ENCODE results near the gene CABS1. TPM values are rescaled to one million over a fixed set of nuclear protein-coding genes. Genes with fewer than 3 reads are reported as not detected.

Gene CABS1
- polyA plus RNA-seq (2012; ENCODE audit: low read depth, missing spikeins), result not detected

DNA sequence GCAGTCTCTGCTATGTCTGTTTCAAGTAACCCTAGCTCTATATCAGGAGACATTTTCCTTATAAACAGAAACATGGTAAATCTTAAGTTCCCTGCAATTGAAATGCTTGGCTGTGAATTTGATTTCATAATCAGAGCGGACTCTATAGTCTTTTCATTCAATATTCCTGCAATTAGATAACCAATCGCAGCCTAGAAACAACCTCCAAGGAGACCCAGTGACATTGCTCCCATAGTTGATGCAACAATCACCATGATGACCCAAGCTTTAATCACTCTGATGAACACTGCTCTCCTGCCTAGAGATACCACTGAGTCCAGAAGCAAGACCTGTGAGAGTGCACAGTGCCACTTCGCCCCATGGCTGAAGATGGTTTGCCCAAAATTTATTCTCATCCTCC is at the start of gene CABS1:
CABS1 (plus strand) TSS at position 301 of the 400 bp plus-strand sequence; CDS start at position 360, 59 bp downstream.
- TF ChIP-seq POLR2AphosphoS5 (IDR thresholded peaks at IDR 0.05; ENCODE audit: low read depth, low read length) (no peak), POLR2A (IDR thresholded peaks at IDR 0.05; ENCODE audit: low read depth, low read length) (no peak), PAX5 (IDR thresholded peaks at IDR 0.05; ENCODE audit: insufficient read depth, low read length, severe bottlenecking) (no peak), TAF1 (IDR thresholded peaks at IDR 0.05; ENCODE audit: low read depth, low read length) (no peak), SPI1 (IDR thresholded peaks at IDR 0.05; ENCODE audit: low read depth, low read length) (no peak), POU2F2 (IDR thresholded peaks at IDR 0.05; ENCODE audit: low read depth, low read length) (no peak)
- FAIRE-seq (no peak), DNase-seq (ENCODE audit: insufficient read length, low spot score) (no peak)

DNA sequence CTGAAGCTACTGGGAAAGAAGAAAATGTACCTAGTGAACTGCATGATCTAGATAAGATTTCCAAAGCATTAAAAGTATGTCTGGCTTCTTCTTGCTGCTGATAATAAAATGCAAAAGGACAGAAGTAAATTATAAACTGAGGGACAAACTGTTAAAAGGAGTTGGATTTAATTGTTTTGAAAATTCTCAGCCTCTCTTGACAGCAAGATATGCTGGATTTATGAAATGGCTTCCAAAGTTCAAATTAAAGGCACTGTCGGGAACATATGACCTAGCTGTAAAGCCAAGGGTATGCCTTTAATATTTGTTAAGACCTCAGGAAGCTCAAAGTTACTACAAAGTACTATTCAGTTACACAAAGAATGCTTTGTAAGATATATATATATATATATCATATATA is 46.1 kb upstream of the CABS1 start:
- no peak for TF ChIP-seq SPI1 (IDR thresholded peaks at IDR 0.05; ENCODE audit: low read depth, low read length)
- no peak for TF ChIP-seq PAX5 (IDR thresholded peaks at IDR 0.05; ENCODE audit: insufficient read depth, low read length, severe bottlenecking)
- TF ChIP-seq POLR2A (IDR thresholded peaks at IDR 0.05; ENCODE audit: low read depth, low read length), result no peak
- TF ChIP-seq TAF1 (IDR thresholded peaks at IDR 0.05; ENCODE audit: low read depth, low read length), result no peak
- TF ChIP-seq POU2F2 (IDR thresholded peaks at IDR 0.05; ENCODE audit: low read depth, low read length), result no peak
- TF ChIP-seq POLR2AphosphoS5 (IDR thresholded peaks at IDR 0.05; ENCODE audit: low read depth, low read length), result no peak
- DNase-seq (ENCODE audit: insufficient read length, low spot score) (no peak), FAIRE-seq (no peak)

DNA sequence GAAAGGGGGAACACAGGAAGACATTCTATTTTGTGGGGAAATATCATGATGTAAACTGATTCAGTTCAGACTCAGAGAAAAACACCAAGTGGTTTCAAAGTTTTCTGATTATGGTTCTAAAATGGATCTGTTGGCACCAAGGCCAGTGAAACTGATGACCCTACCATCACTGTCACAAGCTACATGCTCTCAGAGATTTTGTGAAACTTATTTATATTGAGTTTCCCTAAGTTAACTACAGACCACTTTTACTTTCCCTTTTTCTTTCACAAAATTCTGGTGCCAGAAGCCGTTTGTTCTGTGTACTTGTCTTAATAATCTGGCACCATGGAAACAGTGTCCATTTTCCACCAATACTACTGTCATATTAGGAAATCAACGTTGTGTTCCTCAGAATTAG is 43.4 kb upstream of the CABS1 start:
- FAIRE-seq, result no peak
- TF ChIP-seq PAX5 (IDR thresholded peaks at IDR 0.05; ENCODE audit: insufficient read depth, low read length, severe bottlenecking), result no peak
- TF ChIP-seq SPI1 (IDR thresholded peaks at IDR 0.05; ENCODE audit: low read depth, low read length), result no peak
- TF ChIP-seq TAF1 (IDR thresholded peaks at IDR 0.05; ENCODE audit: low read depth, low read length), result no peak

DNA sequence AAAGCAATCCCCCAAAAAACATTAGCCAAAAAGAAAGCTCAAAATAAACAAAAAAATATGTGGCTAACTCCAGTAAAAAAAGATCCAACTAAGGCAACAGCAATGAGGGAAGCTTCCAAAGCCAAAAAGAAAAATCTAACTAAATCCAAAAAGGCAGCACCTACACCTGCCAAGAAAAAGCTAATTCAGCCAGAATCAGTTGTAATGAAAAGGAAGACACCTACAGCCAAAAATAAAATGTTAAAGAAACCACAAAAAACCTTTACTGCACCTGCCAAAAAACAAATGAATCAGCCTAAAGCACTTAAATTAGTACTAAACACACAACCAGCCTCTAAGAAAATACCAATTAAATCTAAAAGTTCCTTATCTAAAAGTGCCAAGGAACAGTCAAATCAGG is 37.2 kb upstream of the CABS1 start:
- TF ChIP-seq PAX5 (IDR thresholded peaks at IDR 0.05; ENCODE audit: insufficient read depth, low read length, severe bottlenecking) (no peak), TAF1 (IDR thresholded peaks at IDR 0.05; ENCODE audit: low read depth, low read length) (no peak), POLR2A (IDR thresholded peaks at IDR 0.05; ENCODE audit: low read depth, low read length) (no peak), POLR2AphosphoS5 (IDR thresholded peaks at IDR 0.05; ENCODE audit: low read depth, low read length) (no peak), SPI1 (IDR thresholded peaks at IDR 0.05; ENCODE audit: low read depth, low read length) (no peak), POU2F2 (IDR thresholded peaks at IDR 0.05; ENCODE audit: low read depth, low read length) (no peak)
- no peak for DNase-seq (ENCODE audit: insufficient read length, low spot score)
- no peak for FAIRE-seq

More for the DNA sequence above, 43.4 kb upstream of the CABS1 start:
- DNase-seq (ENCODE audit: insufficient read length, low spot score), result no peak

DNA sequence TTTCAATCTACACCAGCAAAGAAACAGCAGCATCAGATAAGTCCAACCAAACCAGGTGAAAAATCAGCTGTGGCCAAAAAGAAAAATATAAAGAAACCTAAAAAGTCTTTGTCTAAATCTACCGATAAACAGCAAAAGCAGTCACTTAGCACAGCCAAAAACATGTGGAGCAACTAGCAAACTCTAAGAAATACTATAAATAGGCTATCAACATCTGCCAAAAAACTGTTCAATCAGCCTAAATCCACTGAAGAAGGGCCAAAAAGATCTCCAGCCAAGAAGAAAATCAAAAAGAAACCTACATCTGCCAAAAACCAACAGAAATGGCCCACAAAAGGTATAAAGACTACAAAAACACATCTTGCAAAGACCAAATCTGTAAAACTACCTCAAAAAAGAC is 36.7 kb upstream of the CABS1 start:
- FAIRE-seq (no peak), DNase-seq (ENCODE audit: insufficient read length, low spot score) (no peak)
- TF ChIP-seq POLR2AphosphoS5 (IDR thresholded peaks at IDR 0.05; ENCODE audit: low read depth, low read length), result no peak

DNA sequence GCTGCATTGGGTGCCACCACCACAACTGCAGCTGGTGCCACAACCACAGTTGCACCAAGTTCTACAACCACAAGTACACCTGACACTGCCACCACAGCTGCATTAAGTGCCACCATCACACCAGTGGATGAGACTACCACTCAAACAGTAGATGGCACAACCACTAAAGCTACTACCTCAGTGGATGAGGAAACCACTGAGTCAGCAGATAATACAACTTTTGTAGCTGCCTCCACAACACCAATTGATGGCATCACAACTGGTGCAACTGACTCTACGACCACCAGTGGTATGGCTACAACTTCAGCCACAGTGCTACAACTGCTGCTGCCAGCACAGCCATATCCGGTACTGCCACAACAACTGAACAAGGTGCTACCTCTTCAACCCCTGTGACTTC is 35.1 kb upstream of the CABS1 start:
- no peak for TF ChIP-seq SPI1 (IDR thresholded peaks at IDR 0.05; ENCODE audit: low read depth, low read length)
- no peak for TF ChIP-seq POLR2A (IDR thresholded peaks at IDR 0.05; ENCODE audit: low read depth, low read length)
- TF ChIP-seq POLR2AphosphoS5 (IDR thresholded peaks at IDR 0.05; ENCODE audit: low read depth, low read length), result no peak
- no peak for FAIRE-seq

DNA sequence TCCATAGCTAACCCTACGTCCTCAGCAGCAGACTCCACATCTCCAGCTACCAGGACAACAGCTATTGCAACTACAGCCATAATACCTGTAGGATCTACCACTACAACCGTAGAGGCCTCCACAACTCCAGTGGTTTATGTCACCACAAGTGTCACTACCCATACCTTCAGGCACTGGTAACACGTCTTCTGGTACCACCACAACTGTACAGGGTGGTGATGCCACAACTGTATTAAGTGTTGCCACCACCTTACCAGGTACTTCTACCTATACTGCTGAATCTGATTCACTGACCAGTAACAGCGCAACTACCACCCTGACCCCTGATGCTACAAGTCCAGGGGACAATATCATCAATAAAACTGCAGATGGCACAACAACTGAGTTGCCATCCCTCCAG is 34.6 kb upstream of the CABS1 start:
- DNase-seq (ENCODE audit: insufficient read length, low spot score) (no peak), FAIRE-seq (no peak)
- TF ChIP-seq SPI1 (IDR thresholded peaks at IDR 0.05; ENCODE audit: low read depth, low read length) (no peak), POU2F2 (IDR thresholded peaks at IDR 0.05; ENCODE audit: low read depth, low read length) (no peak), PAX5 (IDR thresholded peaks at IDR 0.05; ENCODE audit: insufficient read depth, low read length, severe bottlenecking) (no peak), TAF1 (IDR thresholded peaks at IDR 0.05; ENCODE audit: low read depth, low read length) (no peak), POLR2AphosphoS5 (IDR thresholded peaks at IDR 0.05; ENCODE audit: low read depth, low read length) (no peak), POLR2A (IDR thresholded peaks at IDR 0.05; ENCODE audit: low read depth, low read length) (no peak)

More for the DNA sequence above, 35.1 kb upstream of the CABS1 start:
- no peak for DNase-seq (ENCODE audit: insufficient read length, low spot score)

DNA sequence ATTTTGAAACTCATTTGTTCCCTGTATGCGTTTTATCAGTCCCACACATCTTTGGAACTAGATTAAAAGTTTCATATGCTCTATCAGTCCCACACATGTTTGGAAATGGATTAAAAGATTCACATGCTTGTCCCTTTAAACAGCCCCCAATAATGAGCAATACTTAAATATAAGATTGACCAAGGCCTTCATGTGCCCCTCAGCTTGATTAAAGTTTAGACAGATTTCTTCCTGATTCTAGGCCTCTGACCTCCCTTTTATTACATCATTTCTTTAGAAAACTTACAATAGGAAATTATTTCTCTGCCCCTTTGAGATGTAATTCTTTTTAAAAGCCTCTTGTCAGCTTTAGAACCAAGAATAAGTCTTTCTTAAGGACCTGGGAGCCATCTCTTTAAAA is 31.7 kb upstream of the CABS1 start:
- no peak for TF ChIP-seq POLR2AphosphoS5 (IDR thresholded peaks at IDR 0.05; ENCODE audit: low read depth, low read length)
- no peak for TF ChIP-seq TAF1 (IDR thresholded peaks at IDR 0.05; ENCODE audit: low read depth, low read length)
- TF ChIP-seq POLR2A (IDR thresholded peaks at IDR 0.05; ENCODE audit: low read depth, low read length), result no peak
- TF ChIP-seq POU2F2 (IDR thresholded peaks at IDR 0.05; ENCODE audit: low read depth, low read length), result no peak
- TF ChIP-seq PAX5 (IDR thresholded peaks at IDR 0.05; ENCODE audit: insufficient read depth, low read length, severe bottlenecking), result no peak
- TF ChIP-seq SPI1 (IDR thresholded peaks at IDR 0.05; ENCODE audit: low read depth, low read length), result no peak
- no peak for FAIRE-seq
- no peak for DNase-seq (ENCODE audit: insufficient read length, low spot score)

DNA sequence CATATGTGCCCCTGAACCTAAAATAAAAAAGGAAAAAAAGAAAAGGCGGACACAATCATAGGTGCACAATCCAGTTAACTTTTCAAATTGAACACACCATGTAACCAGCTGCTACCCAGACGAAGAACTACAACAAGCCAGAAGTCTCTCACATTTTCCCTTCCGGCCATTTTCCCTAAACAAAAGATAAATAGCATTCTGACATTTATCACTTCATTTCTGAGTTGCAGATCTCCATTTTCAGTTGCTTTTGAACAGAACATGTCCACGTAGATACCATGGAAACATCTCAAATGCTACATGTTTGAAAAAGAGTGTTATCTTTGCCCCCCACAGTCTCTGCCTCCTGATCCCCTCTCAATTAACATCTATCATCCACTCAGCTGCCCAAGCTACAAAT is 29.2 kb upstream of the CABS1 start:
- TF ChIP-seq TAF1 (IDR thresholded peaks at IDR 0.05; ENCODE audit: low read depth, low read length) (no peak), POLR2A (IDR thresholded peaks at IDR 0.05; ENCODE audit: low read depth, low read length) (no peak), POLR2AphosphoS5 (IDR thresholded peaks at IDR 0.05; ENCODE audit: low read depth, low read length) (no peak)
- no peak for DNase-seq (ENCODE audit: insufficient read length, low spot score)
- no peak for FAIRE-seq

DNA sequence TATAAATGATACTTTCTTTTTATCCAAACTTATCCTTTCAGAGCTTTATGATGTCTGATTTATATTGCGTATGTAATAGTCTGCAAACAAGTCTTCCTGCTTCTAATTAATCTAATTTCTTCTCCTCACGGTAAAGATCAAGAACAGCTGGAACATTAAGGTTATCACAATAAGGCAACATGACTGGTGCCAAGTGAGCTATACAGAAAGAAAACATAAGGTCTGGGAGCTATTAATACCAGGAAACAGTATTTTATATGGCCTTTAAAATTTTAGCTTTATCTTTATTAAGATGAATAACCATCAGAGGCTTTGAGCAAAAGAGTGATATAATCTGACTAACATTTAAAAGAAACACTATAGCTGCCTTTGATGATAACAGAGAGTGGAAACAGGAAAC is 28.7 kb upstream of the CABS1 start:
- FAIRE-seq (no peak), DNase-seq (ENCODE audit: insufficient read length, low spot score) (no peak)
- no peak for TF ChIP-seq PAX5 (IDR thresholded peaks at IDR 0.05; ENCODE audit: insufficient read depth, low read length, severe bottlenecking)
- no peak for TF ChIP-seq POLR2AphosphoS5 (IDR thresholded peaks at IDR 0.05; ENCODE audit: low read depth, low read length)
- TF ChIP-seq TAF1 (IDR thresholded peaks at IDR 0.05; ENCODE audit: low read depth, low read length), result no peak
- TF ChIP-seq POU2F2 (IDR thresholded peaks at IDR 0.05; ENCODE audit: low read depth, low read length), result no peak
- TF ChIP-seq SPI1 (IDR thresholded peaks at IDR 0.05; ENCODE audit: low read depth, low read length), result no peak
- no peak for TF ChIP-seq POLR2A (IDR thresholded peaks at IDR 0.05; ENCODE audit: low read depth, low read length)

DNA sequence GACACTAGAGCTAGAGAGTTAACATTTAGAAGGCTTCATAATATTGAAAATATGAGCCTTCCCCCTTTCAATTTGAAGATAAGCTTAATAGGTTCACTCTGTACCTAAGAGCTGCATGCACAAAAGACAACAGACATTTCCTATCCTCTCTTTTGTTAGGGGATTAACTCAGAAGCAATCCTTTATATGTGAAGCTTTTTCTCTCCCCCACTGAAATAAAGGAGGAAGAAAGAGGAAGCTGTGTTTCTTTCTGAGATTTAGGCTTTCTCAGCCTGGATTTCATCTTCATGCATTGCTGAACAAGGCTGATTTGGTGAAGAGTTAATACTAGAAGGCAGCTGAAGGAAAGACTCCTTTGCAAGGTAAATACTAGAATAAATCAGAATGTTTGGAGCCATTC is 21.0 kb upstream of the CABS1 start:
- FAIRE-seq (no peak), DNase-seq (ENCODE audit: insufficient read length, low spot score) (no peak)
- TF ChIP-seq TAF1 (IDR thresholded peaks at IDR 0.05; ENCODE audit: low read depth, low read length) (no peak), SPI1 (IDR thresholded peaks at IDR 0.05; ENCODE audit: low read depth, low read length) (no peak), POLR2A (IDR thresholded peaks at IDR 0.05; ENCODE audit: low read depth, low read length) (no peak), PAX5 (IDR thresholded peaks at IDR 0.05; ENCODE audit: insufficient read depth, low read length, severe bottlenecking) (no peak), POU2F2 (IDR thresholded peaks at IDR 0.05; ENCODE audit: low read depth, low read length) (no peak), POLR2AphosphoS5 (IDR thresholded peaks at IDR 0.05; ENCODE audit: low read depth, low read length) (no peak)

Data from GM12891 (cell line).